Esophagus mucosa (tissue), 1 donor: Measurements from ENCODE around the gene SYT2. TPM values are rescaled to one million over a fixed set of nuclear protein-coding genes. Genes with fewer than 3 reads are reported as not detected.
A peak's percentile ranks its signal among the peaks of the same experiment; 100 is the strongest.
"Not testable (repeated sequence)": the region's sequence is repeated elsewhere in the genome, so short reads cannot be mapped to it uniquely, and the experiment has no call there.

Experiments
- ATAC-seq: fragments of 200-7000 bp; cut with Tn5 transposase; one replicate; pipeline ENCODE4 v1.9.1; 2020
- total RNA-seq: library from RNA; stranded (reverse); gene quantifications from one replicate; pipeline ENCODE4 v1.2.4, GENCODE V29; 2023
- donor health status: DM: yes; HTN: yes; CAD: no.

The SYT2 gene
- total RNA-seq, 1 donor from 2014 or later = not detected

GRCh38 chr1:202642212-202642611, 68.0 kb downstream of the SYT2 start:
- ATAC-seq = no peak

DNA sequence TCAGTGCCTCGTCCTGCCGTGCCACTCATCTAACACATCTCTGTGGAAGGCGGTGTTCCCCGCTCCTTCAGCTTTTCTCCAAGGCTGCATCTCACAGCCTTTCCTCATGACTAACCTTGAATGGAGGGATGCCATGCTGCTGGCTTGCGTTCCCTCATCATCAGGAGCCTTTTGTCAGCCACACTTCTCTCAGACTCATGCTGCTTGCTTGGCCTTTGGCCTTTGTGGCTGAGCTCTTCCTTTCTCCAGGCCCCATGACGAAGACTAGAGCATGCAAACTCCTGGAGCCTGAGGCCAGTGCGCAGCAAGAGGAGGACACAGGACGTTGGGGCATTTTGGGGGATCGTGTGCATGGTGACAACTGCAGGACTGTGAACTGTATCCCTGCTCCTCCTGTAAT, 70.8 kb downstream of the SYT2 start:
- no peak for ATAC-seq

GRCh38 chr1:202638701-202639305, 71.5 kb downstream of the SYT2 start:
- not testable (repeated sequence) for ATAC-seq

DNA sequence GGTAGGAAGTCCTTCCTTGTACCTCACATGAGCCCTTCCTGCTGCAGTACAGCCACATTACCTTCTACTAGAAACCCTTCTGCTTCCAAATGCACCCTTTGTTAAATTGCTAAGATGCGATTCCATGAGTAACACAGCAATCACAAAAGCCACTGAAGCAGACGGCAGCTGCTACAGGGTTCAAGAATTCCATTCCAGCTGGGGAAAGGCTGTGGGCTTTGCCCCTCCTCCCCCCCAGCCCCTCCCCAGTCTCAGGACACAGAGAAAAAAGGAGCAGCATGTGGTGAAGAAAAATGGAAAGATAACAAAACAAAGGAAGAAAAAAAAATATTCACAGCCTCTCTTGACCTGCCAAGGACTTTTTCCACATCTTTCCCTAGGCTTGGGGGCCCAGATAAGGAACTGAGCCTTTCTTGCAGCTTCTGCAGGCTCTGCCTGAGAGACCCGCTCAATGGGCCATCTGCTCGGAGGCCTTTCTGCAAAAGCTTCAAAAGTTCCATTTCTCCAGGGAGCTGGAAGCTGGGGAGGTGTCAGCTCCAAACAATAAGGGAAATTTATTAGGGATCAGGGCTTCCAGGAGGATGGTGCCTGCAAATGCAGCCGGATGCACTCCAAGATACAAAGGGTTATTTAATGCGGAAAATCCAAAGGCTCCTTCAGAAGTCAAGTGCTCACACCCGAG, 72.1 kb downstream of the SYT2 start:
- no peak for ATAC-seq

GRCh38 chr1:202637321-202638018, 72.8 kb downstream of the SYT2 start:
- not testable (repeated sequence) for ATAC-seq

- ATAC-seq = not testable (repeated sequence)
These were observed 74.1 kb downstream of the SYT2 start for GRCh38 chr1:202636171-202636570.

- ATAC-seq = no peak
These were observed 78.0 kb downstream of the SYT2 start for GRCh38 chr1:202632241-202632640.

DNA sequence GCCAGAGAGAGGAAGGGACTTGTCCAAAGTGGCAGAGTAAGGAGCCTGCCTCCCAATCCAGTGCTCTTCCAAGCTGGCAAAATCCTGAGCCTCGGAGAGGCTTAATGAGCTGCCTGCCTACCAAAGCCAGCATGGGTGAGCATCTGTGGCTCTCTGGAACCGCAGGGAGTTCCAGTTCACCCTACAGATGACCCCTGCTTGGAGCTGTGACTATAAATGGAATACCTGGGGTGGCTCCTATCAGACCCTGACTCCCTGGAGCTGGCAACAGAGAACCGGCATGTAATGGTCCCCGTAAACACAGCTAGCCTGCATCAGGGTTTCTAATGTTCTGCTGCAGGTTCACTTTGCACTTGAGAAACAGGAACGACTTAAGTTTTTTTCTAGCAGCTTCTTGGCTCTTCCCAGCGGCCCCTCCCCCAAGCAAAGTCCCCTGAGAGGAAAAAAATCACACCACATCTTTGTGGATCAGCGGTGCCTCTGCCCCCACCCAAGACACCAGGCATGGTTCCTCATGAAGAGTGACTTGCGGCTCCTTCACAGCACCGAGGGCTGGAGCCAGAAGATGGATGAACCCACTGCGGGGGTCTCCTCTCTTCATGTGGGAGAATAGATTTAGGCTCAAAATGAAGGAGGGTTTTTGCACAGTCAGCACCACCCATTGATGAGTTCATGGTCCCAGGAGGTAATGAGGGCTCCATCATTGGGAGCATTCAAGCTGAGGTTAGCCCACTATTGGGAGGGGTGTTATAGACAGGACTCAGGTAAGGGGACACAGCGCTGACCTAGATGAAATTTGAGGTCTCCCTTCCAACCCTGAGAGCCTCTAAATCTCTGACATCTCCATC, 79.0 kb downstream of the SYT2 start:
- ATAC-seq = no peak

DNA sequence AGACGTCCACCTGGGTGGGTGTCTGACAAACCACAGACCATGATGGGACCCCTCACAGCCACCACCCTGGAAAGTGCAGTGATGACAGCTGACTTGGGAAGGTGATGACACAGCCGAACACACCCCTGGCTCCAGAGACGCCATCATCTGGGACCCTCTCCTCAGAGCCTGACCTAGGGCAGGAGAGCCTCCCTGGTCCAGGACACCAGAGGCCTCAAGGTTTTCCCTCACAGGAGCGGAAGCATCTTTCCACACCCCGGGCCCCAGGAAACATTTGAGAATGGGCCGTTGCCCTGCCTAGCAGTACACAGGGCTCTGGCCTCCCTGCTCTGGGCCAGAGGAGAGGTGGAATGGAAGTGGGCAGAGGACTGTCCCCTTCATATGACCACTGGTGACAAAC, 79.7 kb downstream of the SYT2 start:
- ATAC-seq = no peak

DNA sequence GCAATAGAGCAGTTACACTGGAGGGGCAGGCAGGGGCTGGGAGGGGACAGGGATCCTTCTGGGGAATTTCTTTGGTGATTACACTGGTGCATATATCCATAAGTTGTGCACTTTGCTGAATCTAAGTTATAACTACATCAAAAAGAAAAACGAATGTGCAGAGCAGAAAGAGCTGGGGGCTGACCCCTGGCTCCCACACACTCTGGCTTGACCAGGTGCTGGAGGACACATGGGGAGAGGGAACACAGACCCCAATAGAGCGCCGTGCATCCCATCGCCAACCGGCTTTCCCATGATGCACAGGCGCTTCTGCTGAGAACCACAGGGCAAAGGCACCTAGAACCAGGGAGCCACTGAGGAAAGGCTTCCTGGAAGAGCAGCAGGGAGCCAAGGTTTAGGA, 80.2 kb downstream of the SYT2 start:
- ATAC-seq = not testable (repeated sequence)

- not testable (repeated sequence) for ATAC-seq
These were observed 80.9 kb downstream of the SYT2 start for GRCh38 chr1:202629257-202629811.

- ATAC-seq = no peak
These were observed 81.5 kb downstream of the SYT2 start for GRCh38 chr1:202628646-202629215.

- ATAC-seq = no peak
These were observed 82.3 kb downstream of the SYT2 start for GRCh38 chr1:202627841-202628565.

GRCh38 chr1:202627036-202627435, 83.2 kb downstream of the SYT2 start:
- ATAC-seq = not testable (repeated sequence)

GRCh38 chr1:202625416-202626360, 84.6 kb downstream of the SYT2 start:
- ATAC-seq = peak; percentile 70

DNA sequence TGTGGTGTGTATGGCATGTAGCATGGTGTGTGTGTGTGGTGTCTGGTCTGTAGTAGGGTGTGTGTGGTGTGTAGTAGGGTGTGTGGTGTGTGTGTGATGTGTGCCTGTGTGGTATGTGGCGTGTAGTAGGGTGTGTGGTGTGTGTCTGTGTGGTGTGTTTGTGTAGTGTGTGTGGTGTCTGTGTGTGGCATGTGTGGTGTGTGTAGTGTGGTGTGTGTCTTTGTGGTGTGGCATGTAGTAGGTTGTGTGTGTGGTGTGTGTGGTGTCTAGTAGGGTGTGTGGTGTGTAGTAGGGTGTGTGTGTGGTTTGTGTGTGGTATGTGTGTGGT, 85.5 kb downstream of the SYT2 start:
- ATAC-seq = peak; percentile 40

DNA sequence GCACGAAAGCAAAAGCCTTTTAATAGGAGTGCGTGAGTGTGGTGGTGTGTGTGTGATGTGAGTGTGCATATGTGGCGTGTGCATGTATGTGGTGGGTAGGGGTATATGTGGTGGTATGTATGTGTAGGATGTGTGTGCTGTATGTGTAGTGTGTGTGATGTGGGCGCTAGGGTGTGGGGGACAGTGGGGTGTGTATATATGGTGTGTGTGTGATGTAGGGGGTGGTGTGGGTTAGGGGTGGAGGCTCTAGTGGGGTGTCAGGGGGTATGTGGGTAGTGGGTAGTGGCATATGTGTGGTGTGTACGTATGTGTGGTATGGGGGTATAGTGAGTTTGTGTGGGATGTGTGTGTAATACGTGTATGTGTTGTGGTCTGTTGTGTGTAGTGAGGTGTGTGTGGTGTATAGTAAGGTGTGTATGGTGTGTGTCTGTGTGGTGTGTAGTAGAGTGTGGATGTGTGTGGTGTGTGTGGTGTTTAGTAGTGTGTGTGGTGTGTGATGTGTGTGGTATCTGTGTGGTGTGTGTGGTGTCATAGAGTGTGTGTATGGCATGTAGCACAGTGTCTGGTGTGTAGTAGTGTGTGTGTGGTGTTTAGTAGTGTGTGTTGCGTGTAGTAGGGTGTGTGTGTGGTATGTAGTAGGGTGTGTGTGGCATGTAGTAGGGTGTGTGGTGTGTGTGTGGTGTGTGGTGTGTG, 86.0 kb downstream of the SYT2 start:
- ATAC-seq = no peak

DNA sequence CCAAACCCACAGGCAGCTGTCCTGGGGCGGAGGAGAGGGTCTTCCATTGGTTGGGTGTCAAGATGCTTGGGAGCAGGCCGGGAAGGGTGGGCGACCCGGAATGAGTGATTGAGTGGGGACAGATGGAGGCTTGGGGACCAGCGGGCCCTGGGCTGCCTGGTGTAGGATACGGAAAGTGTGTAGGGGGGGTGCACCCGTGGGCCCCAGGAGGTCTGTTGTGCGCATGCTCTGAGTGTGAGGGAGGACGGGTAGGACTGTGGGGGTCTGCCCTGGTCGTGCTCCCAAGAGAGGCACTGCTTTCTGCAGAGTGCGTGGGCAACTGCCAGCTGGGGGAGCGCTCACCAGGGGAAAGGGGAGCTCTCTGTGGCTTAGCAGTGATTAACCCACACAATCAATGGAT, 86.8 kb downstream of the SYT2 start:
- not testable (repeated sequence) for ATAC-seq

DNA sequence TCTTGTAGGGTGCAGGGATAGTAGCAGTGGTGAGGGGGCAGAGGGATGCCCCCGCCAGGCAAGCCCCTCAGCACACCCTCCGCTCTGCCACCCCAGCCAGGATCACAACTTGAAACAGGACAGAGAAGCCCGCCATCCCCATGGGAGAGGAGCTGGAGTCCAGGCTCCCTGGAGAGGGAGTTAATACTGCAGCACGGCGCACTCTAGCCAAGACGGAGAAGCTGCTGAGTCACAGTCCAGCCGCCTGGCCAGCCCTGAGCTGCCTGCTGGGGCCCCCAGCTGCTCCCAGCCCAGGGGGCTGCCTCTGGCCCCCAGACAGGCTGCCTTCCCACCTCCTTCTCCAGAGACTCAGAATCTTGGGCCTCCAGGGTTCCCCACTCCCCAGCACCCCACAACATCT, 87.2 kb downstream of the SYT2 start:
- ATAC-seq = no peak

GRCh38 chr1:202622388-202622787, 87.9 kb downstream of the SYT2 start:
- no peak for ATAC-seq
